Coronary artery (tissue), 2 donors: ENCODE data around the gene RBM14.

ENCODE experiments used
- DNase-seq: peaks from one replicate; pipeline ENCODE4 v3.0.0-alpha.2; 2017; ENCODE audit warnings: low spot score
- H3K27ac ChIP-seq, 2 donors: fragments of 200-600 bp; sonication (generic); one replicate each; pipeline ENCODE4 v1.5.1; 2016 to 2019
- H3K4me3 ChIP-seq: fragments of 200-600 bp; sonication (generic); 2 replicates; pipeline ENCODE4 v1.5.1; 2016; ENCODE audit warnings: mild to moderate bottlenecking, moderate library complexity
- TF ChIP-seq, protein P1 (sequence below): fragments of 200-600 bp; sonication (generic); IDR thresholded peaks from one replicate; pipeline ENCODE4 v1.5.1; 2019; ENCODE audit warnings: antibody characterized with exemption

The RBM14 gene

DNA sequence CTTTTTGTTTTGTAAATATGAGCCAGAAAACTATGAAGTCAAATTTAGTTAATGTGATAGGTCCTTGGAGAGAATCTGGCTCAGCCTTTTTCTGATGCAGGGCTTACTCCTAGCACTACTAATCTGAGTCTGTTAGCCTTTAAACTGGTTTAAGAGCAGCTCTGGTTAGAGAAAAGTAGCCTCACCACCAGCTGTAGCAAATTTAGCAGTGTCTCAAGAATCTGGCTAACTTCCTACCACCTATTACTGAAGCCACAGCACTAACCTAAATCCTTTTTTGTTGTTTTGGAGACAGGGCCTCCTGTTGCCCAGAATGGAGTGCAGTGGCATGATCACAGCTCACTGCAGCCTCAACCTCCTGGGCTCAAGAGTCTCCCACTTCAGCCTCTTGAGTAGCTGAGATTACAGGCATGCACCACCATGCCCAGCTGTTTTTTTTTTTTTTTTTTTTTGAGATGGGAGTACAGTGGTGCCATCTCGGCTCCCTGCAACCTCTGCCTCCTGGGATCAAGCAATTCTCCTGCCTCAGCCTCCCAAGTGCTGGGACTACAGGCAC, 47.4 kb downstream of the RBM14 start:
- no peak overlapping the region for H3K4me3 ChIP-seq
- TF ChIP-seq, protein P1, sequence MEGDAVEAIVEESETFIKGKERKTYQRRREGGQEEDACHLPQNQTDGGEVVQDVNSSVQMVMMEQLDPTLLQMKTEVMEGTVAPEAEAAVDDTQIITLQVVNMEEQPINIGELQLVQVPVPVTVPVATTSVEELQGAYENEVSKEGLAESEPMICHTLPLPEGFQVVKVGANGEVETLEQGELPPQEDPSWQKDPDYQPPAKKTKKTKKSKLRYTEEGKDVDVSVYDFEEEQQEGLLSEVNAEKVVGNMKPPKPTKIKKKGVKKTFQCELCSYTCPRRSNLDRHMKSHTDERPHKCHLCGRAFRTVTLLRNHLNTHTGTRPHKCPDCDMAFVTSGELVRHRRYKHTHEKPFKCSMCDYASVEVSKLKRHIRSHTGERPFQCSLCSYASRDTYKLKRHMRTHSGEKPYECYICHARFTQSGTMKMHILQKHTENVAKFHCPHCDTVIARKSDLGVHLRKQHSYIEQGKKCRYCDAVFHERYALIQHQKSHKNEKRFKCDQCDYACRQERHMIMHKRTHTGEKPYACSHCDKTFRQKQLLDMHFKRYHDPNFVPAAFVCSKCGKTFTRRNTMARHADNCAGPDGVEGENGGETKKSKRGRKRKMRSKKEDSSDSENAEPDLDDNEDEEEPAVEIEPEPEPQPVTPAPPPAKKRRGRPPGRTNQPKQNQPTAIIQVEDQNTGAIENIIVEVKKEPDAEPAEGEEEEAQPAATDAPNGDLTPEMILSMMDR = no peak
- no peak overlapping the region for H3K27ac ChIP-seq
- no peak for DNase-seq

DNA sequence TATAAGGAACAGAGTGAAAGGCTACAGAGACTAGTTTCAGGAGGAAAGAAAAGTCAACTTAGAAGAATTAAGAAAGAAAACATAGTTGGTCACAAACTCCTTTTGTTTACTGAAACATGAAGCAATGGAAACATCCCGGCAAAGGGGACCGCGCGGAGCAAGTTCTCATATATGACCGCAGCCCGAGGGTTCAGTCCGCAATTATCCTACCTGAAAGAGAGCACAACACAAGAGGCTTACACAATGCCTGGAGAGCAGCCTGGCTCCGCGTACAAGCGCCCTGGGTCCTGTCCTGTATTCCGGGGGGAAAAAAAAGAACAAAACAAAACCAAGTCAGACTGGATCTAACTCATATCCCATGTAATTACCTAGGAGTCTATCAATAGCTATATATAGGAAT, 48.9 kb downstream of the RBM14 start:
- TF ChIP-seq, protein P1 = no peak
- Histone ChIP-seq H3K27ac (no peak overlapping the region), H3K4me3 (no peak overlapping the region)
- DNase-seq = peak; percentile 33

DNA sequence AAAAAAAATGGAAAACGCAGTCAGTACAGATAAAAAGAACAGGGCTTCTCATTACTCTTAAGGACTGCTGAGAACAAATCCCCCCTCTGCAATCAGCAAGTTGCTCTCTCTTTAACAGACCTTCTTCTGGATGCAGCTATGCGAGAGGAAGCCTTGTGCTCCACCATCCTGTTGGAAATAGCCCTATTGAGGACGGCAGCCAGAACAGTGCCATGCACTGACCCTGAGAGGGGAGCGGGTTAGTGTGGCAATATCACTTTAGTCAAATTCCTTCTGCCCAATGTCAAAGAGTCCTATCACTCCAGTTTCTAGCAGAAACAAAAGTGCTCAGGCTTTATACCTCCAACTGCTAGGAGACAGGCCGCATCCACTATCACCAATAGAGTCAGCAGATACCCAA, 54.4 kb downstream of the RBM14 start:
- Histone ChIP-seq H3K27ac (no peak overlapping the region), H3K4me3 (no peak overlapping the region)
- TF ChIP-seq, protein P1 = no peak
- no peak for DNase-seq

DNA sequence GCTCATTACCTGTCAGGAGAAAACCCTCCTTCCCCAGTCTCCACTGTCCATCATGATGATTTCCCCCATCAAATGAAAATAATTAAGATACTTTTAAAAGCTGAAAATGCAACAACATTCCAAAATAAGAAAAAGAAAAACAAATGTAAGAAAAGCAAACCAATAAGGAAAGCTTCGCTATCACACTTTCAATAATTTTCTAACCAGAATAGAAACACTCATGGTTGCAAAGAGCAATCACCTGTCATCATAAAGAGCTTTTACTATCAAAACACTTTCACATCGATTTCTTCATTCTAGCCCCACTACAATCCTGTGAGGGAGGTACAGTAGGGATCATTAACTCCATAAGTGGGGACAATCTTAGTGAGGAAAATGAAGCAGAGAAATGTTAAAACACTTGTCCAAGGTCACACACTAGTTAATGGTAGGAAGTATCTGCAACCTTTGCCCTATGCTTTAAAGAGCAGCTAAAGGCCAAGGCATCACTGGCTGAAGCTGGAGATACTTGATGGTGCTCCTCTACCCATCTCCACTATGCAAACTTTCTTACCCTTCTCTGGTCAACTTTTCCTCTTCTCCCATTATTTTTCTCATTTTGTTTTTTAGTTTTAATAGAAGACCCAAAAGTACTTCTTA, 58.7 kb downstream of the RBM14 start:
- TF ChIP-seq, protein P1 = no peak
- no peak for DNase-seq
- no peak overlapping the region for H3K27ac ChIP-seq
- peak overlapping the region; percentile 14 for H3K4me3 ChIP-seq

DNA sequence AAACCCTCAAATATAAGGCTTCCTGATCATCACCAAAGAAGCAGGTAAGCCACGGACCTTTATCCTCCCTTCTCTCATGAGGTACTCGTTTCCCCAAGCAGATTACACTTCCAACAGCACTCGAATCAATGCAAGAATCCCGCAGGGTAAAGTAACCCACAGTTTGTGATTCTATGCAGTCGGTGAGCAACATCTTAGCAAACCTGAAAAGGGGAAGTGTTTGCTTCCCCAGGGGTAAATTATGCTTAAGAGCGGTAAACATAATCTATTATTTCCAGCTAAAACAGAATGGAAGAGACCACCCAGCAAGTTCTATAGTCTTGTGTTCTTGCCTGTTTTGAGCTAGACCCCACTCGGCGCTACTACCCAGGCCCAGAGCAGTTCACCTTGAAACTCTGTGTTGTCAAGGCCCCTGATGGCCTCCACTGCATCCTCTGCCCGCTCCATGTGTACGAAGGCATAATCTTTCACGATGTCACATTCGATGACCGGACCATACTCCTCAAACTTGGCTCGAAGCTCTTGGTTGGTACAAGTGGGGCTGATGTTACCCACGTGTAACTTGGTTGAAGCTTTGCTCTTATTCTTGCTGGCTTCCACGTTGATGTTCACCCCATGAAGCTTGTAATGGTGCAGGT, 60.0 kb downstream of the RBM14 start:
- TF ChIP-seq, protein P1 = no peak
- peak overlapping the region; percentile 75 for H3K4me3 ChIP-seq
- DNase-seq = peak; percentile 12
- H3K27ac ChIP-seq = no peak overlapping the region
